ENCODE measurements around the gene CARHSP1. TPM values are rescaled to one million over a fixed set of nuclear protein-coding genes. Genes with fewer than 3 reads are reported as not detected.
"Not testable (repeated sequence)": the region's sequence is repeated elsewhere in the genome, so short reads cannot be mapped to it uniquely, and the experiment has no call there.

The CARHSP1 gene
- total and polyA plus RNA-seq, 2 experiments from 2014 or later: 140 to 167 TPM

DNA sequence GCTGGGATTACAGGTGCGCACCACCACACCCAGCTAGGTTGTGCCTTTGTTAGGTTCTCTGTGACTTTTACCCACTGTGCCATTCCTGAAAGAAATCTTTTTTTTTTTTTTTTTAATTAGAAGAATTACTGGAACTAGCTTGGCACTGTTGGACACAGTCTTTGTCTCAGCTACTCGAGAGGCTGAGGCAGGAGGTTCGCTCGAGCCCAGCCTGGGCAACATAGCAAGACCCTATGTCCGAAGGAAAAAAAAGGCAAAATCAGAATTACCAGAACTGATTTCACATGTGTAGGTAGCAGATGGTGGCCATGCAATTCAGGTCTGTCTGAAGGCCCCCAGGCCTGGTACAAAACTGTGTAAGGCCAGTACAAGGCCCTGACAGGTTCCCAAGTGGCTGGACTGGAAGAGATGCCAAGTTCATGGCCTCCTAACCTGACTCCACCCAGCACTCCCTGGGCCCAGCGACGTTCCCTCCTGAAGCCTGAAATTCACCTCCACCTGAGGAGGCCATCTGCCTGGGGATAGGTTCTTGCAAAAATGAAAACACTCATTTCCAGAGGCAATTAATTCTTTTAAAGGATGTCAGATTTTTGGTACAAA lies 23.0 kb downstream of the CARHSP1 start:
- no peaks in the 10 kb centered on the region for H3K4me1 ChIP-seq (ENCODE audit: insufficient read depth)
- no peak overlapping the region for H3K4me2 ChIP-seq
- TF ChIP-seq EZH2phosphoT487 (IDR thresholded peaks at IDR 0.05; ENCODE audit: low read depth, severe bottlenecking, unreplicated experiment) (no peak), EZH2 (IDR thresholded peaks at IDR 0.05; ENCODE audit: borderline replicate concordance) (no peak), CTCF (IDR thresholded peaks at IDR 0.05; ENCODE audit: poor library complexity) (no peak)
- H3K9me2 ChIP-seq (replicated peaks; ENCODE audit: insufficient read depth): no peaks in the 10 kb centered on the region
- H3K9me3 ChIP-seq (ENCODE audit: low read depth): no peaks in the 10 kb centered on the region
- no peaks in the 10 kb centered on the region for H3K36me3 ChIP-seq (replicated peaks; ENCODE audit: insufficient read depth, low read depth)
- no peak for DNase-seq (ENCODE audit: low spot score)
- no peak overlapping the region for H3K27ac ChIP-seq
- no peak overlapping the region for H3K4me3 ChIP-seq
- peaks cover 4% of the 10 kb centered on the region for H3K79me2 ChIP-seq
- H2AFZ ChIP-seq: no peak overlapping the region
- H4K20me1 ChIP-seq (ENCODE audit: insufficient read depth, poor library complexity, severe bottlenecking): peaks cover 15% of the 10 kb centered on the region
- H3K27me3 ChIP-seq: no peaks in the 10 kb centered on the region
- 98% methylated on average over 7 of the region's 7 CpGs for WGBS (ENCODE audit: low lambda C conversion rate, missing lambda C conversion rate)

- not testable (repeated sequence) for H3K36me3 ChIP-seq (replicated peaks; ENCODE audit: insufficient read depth, low read depth); H3K9me2 ChIP-seq (replicated peaks; ENCODE audit: insufficient read depth); H3K27ac ChIP-seq; DNase-seq (ENCODE audit: low spot score); H3K4me1 ChIP-seq (ENCODE audit: insufficient read depth); H3K4me2 ChIP-seq; H3K27me3 ChIP-seq; H3K9me3 ChIP-seq (ENCODE audit: low read depth); H2AFZ ChIP-seq; H3K4me3 ChIP-seq
- Histone ChIP-seq H3K79me2 (peaks cover 18% of the 10 kb centered on the region), H4K20me1 (ENCODE audit: insufficient read depth, poor library complexity, severe bottlenecking) (peaks cover 11% of the 10 kb centered on the region)
- WGBS (ENCODE audit: low lambda C conversion rate, missing lambda C conversion rate): 96% methylated on average over 7 of the region's 12 CpGs
Observed at GRCh38 chr16:8843296-8843695, 25.5 kb downstream of the CARHSP1 start.

- not testable (repeated sequence) for H3K27me3 ChIP-seq; H3K9me3 ChIP-seq (ENCODE audit: low read depth); H3K9me2 ChIP-seq (replicated peaks; ENCODE audit: insufficient read depth); H3K27ac ChIP-seq; H4K20me1 ChIP-seq (ENCODE audit: insufficient read depth, poor library complexity, severe bottlenecking); DNase-seq (ENCODE audit: low spot score); H3K4me2 ChIP-seq; H3K4me1 ChIP-seq (ENCODE audit: insufficient read depth); H3K4me3 ChIP-seq; H2AFZ ChIP-seq; H3K36me3 ChIP-seq (replicated peaks; ENCODE audit: insufficient read depth, low read depth)
- peaks cover 24% of the 10 kb centered on the region for H3K79me2 ChIP-seq
- WGBS (ENCODE audit: low lambda C conversion rate, missing lambda C conversion rate): 58% methylated on average over 3 of the region's 4 CpGs
Observed at GRCh38 chr16:8842016-8842415, 26.8 kb downstream of the CARHSP1 start.

GRCh38 chr16:8837594-8837993 lies 31.2 kb downstream of the CARHSP1 start:
- H3K27me3 ChIP-seq; H3K36me3 ChIP-seq (replicated peaks; ENCODE audit: insufficient read depth, low read depth); H3K4me3 ChIP-seq; H2AFZ ChIP-seq; H4K20me1 ChIP-seq (ENCODE audit: insufficient read depth, poor library complexity, severe bottlenecking); H3K27ac ChIP-seq; DNase-seq (ENCODE audit: low spot score); H3K4me2 ChIP-seq; H3K9me2 ChIP-seq (replicated peaks; ENCODE audit: insufficient read depth); H3K4me1 ChIP-seq (ENCODE audit: insufficient read depth); H3K9me3 ChIP-seq (ENCODE audit: low read depth): not testable (repeated sequence)
- peaks cover 21% of the 10 kb centered on the region for H3K79me2 ChIP-seq
- WGBS (ENCODE audit: low lambda C conversion rate, missing lambda C conversion rate): 64% methylated on average over 15 of the region's 15 CpGs

DNA sequence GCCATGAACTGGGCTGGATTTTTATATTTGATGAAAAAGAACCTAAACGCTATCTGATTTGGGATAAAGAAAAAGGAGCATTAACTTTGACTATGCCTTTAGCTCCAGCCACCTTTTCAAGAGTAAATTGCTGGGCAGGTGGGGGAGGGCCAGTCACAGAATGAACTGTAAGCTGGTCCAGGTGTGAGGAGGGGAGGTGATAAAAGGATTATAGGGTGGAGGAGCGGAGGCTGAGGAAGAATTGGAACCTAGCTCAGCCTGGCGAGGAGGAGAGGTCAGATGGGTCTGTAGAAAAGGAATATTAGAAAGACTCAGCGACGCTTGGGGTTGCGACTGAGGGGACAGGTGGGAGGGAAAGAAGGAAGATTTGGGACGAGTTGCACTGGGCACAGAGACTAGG lies 32.0 kb downstream of the CARHSP1 start:
- not testable (repeated sequence) for DNase-seq (ENCODE audit: low spot score); H3K36me3 ChIP-seq (replicated peaks; ENCODE audit: insufficient read depth, low read depth); H3K4me1 ChIP-seq (ENCODE audit: insufficient read depth); H3K9me3 ChIP-seq (ENCODE audit: low read depth); H3K27me3 ChIP-seq; H3K27ac ChIP-seq; H3K9me2 ChIP-seq (replicated peaks; ENCODE audit: insufficient read depth); H3K4me2 ChIP-seq; H2AFZ ChIP-seq; H3K4me3 ChIP-seq; H4K20me1 ChIP-seq (ENCODE audit: insufficient read depth, poor library complexity, severe bottlenecking)
- peaks cover 26% of the 10 kb centered on the region for H3K79me2 ChIP-seq
- 65% methylated on average over 7 of the region's 7 CpGs for WGBS (ENCODE audit: low lambda C conversion rate, missing lambda C conversion rate)
